Mammary epithelial cell (primary cell): ENCODE measurements around the gene FAM107B.

Experiments used
- EZH2 ChIP-seq: IDR thresholded peaks from 2 replicates; pipeline ENCODE4 v1.6.1; 2012; ENCODE audit warnings: low read length, inconsistent platforms, borderline replicate concordance
- TF ChIP-seq, protein P1 (sequence below), 2 donors: IDR thresholded peaks in 1 of 2; conservative IDR thresholded peaks in 1 of 2; 2 replicates each; pipeline ENCODE4 v1.5.1; 2011 to 2012; ENCODE audit warnings: inconsistent platforms in 2 of 2, low read length in 2 of 2, mild to moderate bottlenecking in 2 of 2, control low read depth in 1 of 2, low read depth in 1 of 2; ENCODE audit not compliant: insufficient read depth in 1 of 2; ENCODE audit errors: extremely low read depth in 1 of 2

DNA sequence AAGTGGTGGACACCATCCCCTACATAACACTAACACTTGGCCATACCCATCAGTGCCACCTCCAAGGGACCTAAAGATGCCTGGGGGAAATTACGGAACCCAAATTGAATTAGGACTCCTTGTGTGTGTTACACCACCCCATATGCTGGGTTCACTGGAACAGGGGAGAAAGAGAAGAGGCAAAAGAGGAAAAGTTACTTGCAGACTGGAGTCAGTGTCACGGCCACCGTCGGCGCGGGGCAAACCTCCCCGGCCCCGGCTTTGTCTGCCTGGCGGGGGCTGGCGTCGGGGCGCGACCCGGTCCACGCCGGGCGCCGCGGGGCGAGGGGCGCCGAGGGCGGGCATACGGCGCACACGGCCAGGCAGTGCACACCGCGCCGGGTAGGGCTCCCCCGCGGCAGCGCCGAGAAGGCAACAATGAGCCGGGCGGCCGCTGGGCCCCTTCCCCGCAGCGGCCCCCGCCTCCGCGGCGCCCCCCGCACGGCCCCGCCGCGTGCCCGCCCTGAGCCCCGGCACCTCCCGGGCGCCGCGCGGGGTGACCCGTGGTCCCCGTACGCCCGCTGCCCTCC, 171.1 kb downstream of the FAM107B start:
- TF ChIP-seq, protein P1, sequence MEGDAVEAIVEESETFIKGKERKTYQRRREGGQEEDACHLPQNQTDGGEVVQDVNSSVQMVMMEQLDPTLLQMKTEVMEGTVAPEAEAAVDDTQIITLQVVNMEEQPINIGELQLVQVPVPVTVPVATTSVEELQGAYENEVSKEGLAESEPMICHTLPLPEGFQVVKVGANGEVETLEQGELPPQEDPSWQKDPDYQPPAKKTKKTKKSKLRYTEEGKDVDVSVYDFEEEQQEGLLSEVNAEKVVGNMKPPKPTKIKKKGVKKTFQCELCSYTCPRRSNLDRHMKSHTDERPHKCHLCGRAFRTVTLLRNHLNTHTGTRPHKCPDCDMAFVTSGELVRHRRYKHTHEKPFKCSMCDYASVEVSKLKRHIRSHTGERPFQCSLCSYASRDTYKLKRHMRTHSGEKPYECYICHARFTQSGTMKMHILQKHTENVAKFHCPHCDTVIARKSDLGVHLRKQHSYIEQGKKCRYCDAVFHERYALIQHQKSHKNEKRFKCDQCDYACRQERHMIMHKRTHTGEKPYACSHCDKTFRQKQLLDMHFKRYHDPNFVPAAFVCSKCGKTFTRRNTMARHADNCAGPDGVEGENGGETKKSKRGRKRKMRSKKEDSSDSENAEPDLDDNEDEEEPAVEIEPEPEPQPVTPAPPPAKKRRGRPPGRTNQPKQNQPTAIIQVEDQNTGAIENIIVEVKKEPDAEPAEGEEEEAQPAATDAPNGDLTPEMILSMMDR (conservative IDR thresholded peaks at IDR 0.05 in 1 of 2, IDR thresholded peaks at IDR 0.05 in 1 of 2; ENCODE audit: extremely low read depth in 1 of 2, insufficient read depth in 1 of 2, low read depth in 1 of 2, low read length in 2 of 2): no peak
- no peak for TF ChIP-seq EZH2
